ENCODE data around the gene CLECL1. TPM values are rescaled to one million over a fixed set of nuclear protein-coding genes. Genes with fewer than 3 reads are reported as not detected.

Gene CLECL1
- total and polyA plus RNA-seq, 2 of the 4 experiments (the other 2 are of a cell fraction): not detected

GRCh38 chr12:9692909-9693308 lies 40.0 kb downstream of the CLECL1 start:
- Histone ChIP-seq H2BK120ac (ENCODE audit: low read depth, low read length) (no peak overlapping the region), H2BK15ac (ENCODE audit: low read depth, low read length) (no peak overlapping the region), H3K9ac (ENCODE audit: low read depth, low read length) (no peak overlapping the region), H3K27ac (ENCODE audit: insufficient read depth, low read length) (no peak overlapping the region), H3K23ac (ENCODE audit: low read depth, low read length) (no peak overlapping the region), H3K9me3 (ENCODE audit: control insufficient read depth, insufficient read depth, low read length) (no peaks in the 10 kb centered on the region), H2BK20ac (ENCODE audit: low read depth, low read length) (no peak overlapping the region), H3K18ac (ENCODE audit: low read depth, low read length) (no peak overlapping the region), H3K4me2 (ENCODE audit: low read depth, low read length) (no peak overlapping the region), H3K4ac (ENCODE audit: low read depth, low read length) (no peak overlapping the region), H2AK5ac (ENCODE audit: low read depth, low read length) (no peak overlapping the region), H3K4me3 (ENCODE audit: insufficient read depth, low read depth, low read length) (no peak overlapping the region), H4K91ac (ENCODE audit: insufficient read depth, low read depth, low read length) (no peak overlapping the region), H2BK5ac (ENCODE audit: low read depth, low read length, poor library complexity, severe bottlenecking) (no peak overlapping the region), H4K20me1 (ENCODE audit: insufficient read depth, low read length) (no peaks in the 10 kb centered on the region), H3K36me3 (ENCODE audit: control insufficient read depth, insufficient read depth, low read length) (peaks cover 5% of the 10 kb centered on the region; the same call in 1 of the 2 replicates), H2AFZ (replicated peaks; ENCODE audit: low read length, poor library complexity) (no peak overlapping the region), H2AK9ac (replicated peaks; ENCODE audit: low read depth, low read length, poor library complexity) (no peak overlapping the region), H3K79me1 (ENCODE audit: low read depth in 1 of 2, low read length in 2 of 2) (no peaks in the 10 kb centered on the region), H3K14ac (replicated peaks; ENCODE audit: low read depth, low read length) (no peak overlapping the region), H3K56ac (ENCODE audit: extremely low read depth, insufficient read depth, low read length) (no peak overlapping the region), H4K8ac (ENCODE audit: low read depth in 2 of 2, low read length in 2 of 2) (no peak overlapping the region), H3K9me1 (ENCODE audit: insufficient read depth, low read length) (no peaks in the 10 kb centered on the region), H3K4me1 (ENCODE audit: control insufficient read depth, insufficient read depth, low read length) (no peaks in the 10 kb centered on the region), H4K5ac (ENCODE audit: low read depth, low read length) (no peak overlapping the region), H3K27me3 (ENCODE audit: control insufficient read depth, insufficient read depth, low read length) (no peaks in the 10 kb centered on the region)
- WGBS, 2 experiments (ENCODE audit: extremely low coverage in 2 of 2, insufficient read length in 1 of 2): no CpG with 5 or more reads among the region's 1 CpG
- intact Hi-C loops (cut with micrococcal nuclease): no loop called here
- in situ Hi-C loops (cut with MboI; ENCODE audit: low sequenced_read_pairs): no loop called here
- TF ChIP-seq RCOR1 (IDR thresholded peaks at IDR 0.05; ENCODE audit: insufficient replicate concordance, low read length): no peak
- no peak for TF ChIP-seq MXI1 (IDR thresholded peaks at IDR 0.05; ENCODE audit: borderline replicate concordance, low read depth, low read length)
- no peak for TF ChIP-seq ELK1 (IDR thresholded peaks at IDR 0.05; ENCODE audit: borderline replicate concordance, low read depth, low read length)
- no peak for TF ChIP-seq RAD21 (IDR thresholded peaks at IDR 0.05; ENCODE audit: low read length)
- no peak for TF ChIP-seq RFX5 (IDR thresholded peaks at IDR 0.05; ENCODE audit: low read depth, low read length)
- POLR2A ChIA-PET (ENCODE audit: unreplicated experiment): no interaction called here
- no peak for DNase-seq
- ATAC-seq (ENCODE audit: low read depth): no peak
- CTCF ChIA-PET: no interaction called here
- no TSS peak for BruUV-seq (replicated peaks)
- dilution Hi-C loops (cut with HindIII; ENCODE audit: low sequenced_read_pairs, unreplicated experiment): no loop called here
